ENCODE results near the gene CPTP.
A peak's percentile ranks its signal among the peaks of the same experiment; 100 is the strongest.

The CPTP gene

DNA sequence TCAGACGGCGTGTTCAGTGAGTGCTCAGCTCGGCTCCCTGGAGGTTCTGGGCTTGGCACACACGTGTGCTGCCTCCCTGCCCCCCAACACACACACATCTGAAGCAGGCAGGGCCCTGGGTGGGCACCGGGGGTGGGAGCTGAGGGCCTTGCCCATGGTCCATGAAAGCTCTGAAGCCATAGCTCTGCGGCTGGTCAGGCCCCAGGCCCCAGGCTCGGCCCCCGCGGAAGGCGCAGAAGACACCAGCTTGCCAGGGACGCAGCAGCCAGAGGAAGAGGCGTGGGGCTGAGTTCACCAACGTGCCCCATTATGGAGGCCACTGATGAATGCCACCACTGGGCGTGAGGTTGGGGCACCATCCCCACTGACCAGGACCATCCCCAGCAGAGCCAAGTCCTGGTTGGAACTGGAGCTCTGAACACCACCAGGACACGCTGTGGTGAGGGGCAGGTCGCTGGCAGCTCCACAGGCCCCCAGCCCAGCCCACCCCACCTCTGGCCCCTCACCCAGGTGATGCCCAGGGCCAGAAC lies 46.2 kb downstream of the CPTP start:
- no peak for DNase-seq

DNA sequence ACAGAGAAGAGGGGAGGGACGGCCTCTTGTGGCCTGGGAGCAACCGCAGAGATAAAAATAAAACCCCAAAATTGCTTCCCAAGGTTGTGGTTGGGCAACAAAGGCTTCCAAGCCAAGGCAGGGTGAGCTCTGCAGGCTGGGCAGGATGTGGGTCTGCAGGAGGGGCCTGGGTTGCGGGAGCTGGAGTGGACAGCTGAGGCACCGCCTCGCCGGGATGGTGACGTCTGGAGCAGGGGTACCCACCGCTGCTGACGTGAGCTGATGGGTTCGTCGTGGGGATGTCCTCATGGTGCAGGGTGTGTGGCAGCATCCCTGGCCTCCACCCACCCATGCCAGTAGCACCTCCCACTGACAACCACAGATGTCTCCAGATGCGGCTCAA lies 46.8 kb downstream of the CPTP start:
- no peak for DNase-seq

DNA sequence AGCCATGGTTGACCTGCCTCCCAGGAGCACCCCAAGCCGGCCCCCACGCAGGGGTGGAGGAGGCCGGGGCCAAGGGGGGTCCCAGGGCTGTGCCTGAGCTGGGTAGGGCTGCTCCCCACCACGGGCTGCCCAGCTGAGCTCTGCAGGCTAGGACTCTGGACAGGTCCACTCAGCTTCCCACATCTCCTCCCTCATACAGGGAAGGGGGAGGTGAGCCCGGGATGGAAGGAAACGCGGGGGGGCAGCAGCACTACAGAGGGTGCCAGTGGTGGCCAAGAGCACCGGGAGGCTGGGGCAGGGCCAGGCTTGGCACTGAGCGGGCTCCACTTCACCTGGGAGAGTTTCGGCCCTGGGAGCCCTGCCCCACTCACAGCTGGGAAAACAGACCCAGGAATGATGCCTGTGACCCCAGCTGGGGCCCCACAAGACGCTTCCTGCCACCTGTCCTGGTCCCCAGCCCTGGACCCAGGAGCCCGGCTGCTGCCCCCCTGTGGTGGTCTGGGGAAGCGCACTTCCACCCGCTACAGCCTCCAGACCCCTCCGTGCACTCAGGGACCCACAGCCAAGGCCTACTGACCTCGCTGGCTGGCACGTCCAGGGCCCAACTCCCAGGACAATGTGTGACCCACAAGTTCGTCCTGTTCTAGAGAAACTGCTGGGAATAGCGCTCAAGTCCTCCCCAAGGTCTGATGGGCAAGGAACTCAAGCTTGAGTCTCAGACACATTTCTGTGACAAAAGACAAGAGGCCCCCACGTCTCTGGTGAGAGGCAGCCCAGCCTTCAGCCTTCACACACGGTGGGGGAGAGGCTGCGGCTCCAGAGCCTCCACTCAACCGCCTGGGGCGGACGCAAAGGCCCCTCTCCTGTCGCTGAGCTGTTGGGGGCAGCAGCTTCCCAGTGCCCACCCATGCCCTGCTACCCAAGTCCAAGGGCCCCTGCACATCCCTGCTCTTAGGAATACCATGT lies 47.4 kb downstream of the CPTP start:
- peak; percentile 95 for DNase-seq

DNA sequence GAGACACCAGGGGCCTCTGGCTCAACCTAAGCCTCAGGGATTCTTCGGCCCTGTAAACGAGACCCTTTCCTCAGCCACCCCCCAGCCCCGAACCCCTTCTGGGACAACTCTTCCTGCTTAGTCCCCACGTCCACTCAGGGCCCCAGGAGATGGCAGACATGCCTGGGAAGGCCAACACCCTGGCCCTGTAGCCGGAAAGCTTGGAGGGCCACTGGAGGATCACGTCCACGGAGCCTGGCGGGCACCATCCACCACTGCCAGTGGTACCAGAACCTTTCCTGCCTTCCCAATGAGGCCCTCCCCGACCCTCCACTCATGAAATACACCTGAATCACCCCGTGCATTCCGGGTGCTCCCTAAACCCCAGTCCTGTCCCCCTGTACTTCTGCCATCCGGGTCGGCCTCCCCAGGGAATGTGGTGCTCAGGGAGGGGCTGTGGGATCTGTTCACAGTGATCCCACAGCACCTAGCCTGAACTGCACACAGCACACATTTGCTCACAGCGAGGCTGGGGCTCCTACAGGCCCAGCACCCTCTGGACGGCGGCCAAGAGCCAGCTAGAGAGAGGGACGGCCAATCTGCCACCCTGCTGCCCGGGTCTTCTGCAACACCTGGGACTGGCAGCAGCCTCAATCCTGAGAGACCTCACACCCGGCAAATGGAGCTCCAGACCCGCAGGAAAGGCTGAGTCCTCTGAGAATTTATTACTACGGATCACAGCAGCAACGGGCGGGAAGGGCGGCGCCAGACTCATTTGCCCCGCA lies 48.6 kb downstream of the CPTP start:
- no peak for DNase-seq

DNA sequence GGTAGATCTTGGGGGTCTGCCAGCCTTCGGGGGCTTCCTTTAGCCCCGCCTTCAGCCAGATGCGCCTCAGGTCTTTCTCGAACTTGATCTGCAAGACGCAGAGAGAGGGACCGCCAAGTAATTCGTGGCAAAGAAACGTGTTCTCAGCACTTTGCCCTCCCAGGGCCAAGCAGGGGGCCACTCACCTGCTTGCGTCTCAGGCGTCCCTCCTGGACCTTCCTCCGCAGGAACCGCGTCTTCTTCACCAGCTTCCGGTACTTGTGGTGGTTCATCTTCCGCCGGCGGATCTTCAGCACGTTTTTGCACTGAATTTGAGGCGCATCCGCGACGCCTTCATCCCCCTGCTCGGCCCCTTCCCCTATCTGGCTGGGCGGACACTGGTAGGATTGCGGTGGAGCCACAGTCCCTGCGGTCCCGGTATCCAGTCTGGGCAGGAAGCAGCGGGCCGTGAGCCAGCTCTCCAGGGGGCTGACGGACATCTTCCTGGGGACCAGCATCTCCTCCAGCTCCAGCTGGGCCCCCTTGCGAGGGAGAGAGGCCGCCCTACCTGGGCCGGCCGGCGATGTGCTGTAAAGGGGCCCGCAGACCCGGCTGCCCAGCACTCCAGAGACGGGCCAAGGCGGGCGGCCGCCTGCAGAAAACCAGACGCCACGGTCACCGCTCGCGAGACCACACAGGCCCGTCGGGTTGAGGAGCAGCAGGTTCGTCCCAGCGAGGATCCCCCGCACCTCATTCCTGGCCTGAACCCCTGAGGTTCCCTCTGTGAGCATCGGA lies 49.4 kb downstream of the CPTP start:
- no peak for DNase-seq

DNA sequence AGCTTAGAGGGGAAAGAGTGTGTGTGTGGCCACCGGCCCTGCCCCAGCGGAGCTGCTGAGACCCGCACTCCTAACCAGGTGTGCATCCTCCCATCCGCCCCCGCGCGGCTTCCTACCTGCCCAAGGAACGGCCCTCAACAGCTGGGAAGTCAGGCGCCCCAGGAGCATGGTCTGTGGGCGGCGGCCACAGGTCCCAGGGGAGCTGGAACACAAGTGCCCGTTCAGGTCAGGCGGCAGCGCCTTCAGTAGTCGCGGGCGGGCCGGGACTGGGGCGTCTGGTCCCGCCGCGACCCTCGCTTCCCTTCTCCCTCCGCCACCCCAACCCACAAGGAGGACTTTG lies 50.0 kb downstream of the CPTP start:
- no peak for DNase-seq

DNA sequence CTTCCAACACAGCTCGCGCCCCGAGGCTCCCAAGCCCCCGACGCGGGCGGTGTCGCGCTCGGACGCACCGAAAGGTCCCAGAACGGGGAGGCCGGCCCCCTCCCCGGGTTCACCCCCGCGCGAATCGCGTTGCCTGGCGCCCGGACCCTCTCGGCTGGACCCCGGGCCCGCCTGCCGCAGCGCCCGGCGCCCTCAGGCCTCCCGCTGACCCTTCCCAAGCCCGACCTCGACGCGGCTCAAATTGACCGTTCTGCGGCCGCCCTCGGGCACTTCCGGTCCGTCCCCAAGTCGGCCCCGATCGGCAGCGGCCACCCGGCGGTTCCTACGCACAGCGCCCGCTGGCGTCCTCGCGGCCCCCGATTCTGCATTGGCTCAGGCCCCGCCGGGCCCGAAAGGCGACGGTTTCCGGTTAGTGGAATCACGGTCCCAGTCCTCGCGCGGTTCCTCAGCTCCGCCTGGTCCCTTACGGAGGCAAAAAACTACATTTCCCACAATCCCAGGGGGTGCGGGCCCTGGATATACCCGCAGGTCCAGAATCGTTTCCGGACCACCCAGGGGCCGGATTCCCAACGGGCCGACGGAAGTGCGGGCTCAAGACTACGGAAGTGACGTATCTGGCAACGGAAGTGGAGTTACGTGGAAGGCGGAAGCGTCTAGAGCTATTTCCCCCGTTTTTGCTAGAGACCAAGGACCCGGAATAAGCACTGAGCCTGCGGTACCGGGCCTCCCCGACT lies 50.5 kb downstream of the CPTP start, which contains the start of gene AURKAIP1:
AURKAIP1 (minus strand) TSS at position 279 of the 734 bp plus-strand sequence. CDS start 451 bp downstream, outside the sequence.
- DNase-seq: peak; percentile 94

DNA sequence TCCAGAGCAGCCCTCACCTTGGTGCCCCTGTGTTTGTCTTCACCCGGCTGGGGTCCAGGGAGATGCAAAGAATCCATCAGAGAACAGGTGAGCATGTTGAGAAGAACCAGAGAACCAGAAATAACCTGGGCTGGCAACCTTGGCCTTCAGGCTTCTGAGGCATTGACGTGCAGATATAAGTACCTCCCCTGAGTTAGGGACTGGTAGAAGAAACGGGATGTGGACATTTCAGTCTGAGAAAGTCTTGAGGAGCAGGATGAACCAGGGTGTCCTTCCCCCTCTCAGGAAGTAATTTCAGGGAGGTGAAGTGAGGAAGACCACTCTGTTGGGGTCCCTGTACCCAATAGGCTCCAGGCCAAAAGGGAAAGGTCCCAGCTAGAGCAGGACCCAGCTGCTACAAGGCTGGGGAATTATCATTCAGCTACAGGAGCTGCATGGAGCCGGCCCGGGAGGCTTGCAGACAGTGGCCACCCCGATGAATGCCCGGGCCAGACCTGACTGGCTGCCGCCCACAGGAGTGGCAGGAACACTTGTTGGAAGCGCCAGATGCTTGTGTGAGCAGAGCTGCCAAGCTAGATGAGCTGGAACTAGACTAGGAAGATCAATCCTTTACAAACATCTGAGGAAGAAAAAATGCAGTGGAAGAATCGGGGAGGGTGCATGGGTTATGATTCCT lies 52.1 kb downstream of the CPTP start:
- DNase-seq: no peak

DNA sequence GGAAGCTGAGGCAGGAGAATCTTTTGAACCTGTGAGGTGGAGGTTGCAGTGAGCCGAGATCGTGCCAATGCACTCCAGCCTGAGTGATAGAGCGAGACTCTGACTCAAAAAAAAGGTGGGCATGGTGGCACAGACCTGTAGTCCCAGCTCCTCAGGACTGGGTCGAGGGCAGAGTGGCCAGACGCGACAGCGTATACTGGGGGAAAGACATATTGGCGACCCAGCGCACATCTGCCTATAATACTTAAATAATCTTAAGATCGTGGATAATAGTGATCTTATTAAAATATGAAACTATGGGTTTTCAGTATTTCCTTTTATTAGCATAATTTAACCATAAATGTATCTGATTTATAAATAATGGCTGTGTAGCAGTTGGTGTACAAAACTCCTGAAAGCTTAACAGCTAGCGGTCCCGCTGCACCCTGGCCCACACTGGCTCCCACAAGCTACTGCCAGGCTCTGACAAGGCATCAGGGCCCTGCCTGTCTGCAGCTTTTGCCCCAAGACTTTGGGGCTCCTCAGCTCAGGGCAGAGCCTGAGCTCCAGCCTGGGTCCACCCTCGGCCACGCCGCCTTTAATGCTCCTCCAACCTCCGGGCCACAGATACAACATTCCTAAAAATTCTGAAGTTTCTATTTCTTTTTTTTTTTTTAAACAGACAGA lies 53.1 kb downstream of the CPTP start:
- DNase-seq: no peak
